ENCODE results near the gene CCDC9.

The CCDC9 gene

DNA sequence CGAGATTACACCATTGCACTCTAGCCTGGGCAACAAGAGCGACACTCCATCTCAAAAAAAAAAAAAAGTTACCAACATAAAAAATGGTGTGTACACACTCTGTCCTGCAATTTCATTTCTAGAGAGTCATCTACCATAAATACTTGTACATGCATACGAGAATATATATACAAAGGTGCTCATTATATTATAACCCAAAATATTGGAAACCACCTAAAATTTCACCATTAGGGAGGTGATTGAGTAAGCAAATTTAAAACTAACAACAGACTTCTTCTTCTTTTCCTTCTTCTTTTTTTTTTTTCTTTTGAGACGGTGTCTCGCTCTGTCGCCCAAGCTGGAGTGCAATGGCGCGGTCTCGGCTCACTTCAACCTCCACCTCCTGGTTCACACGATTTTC lies 45.9 kb downstream of the CCDC9 start:
- POLR2A ChIA-PET = no interaction called here

GRCh38 chr19:47303966-47304365 lies 47.6 kb downstream of the CCDC9 start:
- ChIA-PET CTCF (interaction anchor here (1.0 to 9.8 kb wide), 10 partner anchors 9 to 93 kb away, joined by 3 to 105 read pairs (median 13); partner anchors contain the start of genes DHX34 and INAFM1), POLR2A (no interaction called here)
- TF ChIP-seq, protein P1, sequence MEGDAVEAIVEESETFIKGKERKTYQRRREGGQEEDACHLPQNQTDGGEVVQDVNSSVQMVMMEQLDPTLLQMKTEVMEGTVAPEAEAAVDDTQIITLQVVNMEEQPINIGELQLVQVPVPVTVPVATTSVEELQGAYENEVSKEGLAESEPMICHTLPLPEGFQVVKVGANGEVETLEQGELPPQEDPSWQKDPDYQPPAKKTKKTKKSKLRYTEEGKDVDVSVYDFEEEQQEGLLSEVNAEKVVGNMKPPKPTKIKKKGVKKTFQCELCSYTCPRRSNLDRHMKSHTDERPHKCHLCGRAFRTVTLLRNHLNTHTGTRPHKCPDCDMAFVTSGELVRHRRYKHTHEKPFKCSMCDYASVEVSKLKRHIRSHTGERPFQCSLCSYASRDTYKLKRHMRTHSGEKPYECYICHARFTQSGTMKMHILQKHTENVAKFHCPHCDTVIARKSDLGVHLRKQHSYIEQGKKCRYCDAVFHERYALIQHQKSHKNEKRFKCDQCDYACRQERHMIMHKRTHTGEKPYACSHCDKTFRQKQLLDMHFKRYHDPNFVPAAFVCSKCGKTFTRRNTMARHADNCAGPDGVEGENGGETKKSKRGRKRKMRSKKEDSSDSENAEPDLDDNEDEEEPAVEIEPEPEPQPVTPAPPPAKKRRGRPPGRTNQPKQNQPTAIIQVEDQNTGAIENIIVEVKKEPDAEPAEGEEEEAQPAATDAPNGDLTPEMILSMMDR (IDR thresholded peaks at IDR 0.05; ENCODE audit: insufficient read depth, low read length, missing control alignments) = no peak
- no peak overlapping the region for H3K4me3 ChIP-seq (ENCODE audit: low read depth, low read length)
- no peak for DNase-seq (ENCODE audit: low read depth, low spot score)

More for the DNA sequence above, 45.9 kb downstream of the CCDC9 start:
- DNase-seq (ENCODE audit: low read depth, low spot score) = no peak
- TF ChIP-seq, protein P1 (IDR thresholded peaks at IDR 0.05; ENCODE audit: insufficient read depth, low read length, missing control alignments) = no peak
- no peak overlapping the region for H3K4me3 ChIP-seq (ENCODE audit: low read depth, low read length)
- CTCF ChIA-PET = interaction anchor here (1.6 to 9.8 kb wide), 3 partner anchors 7 to 89 kb away, joined by 6 to 105 read pairs (median 6); no protein-coding TSS in a partner anchor

- POLR2A ChIA-PET = no interaction called here
- H3K4me3 ChIP-seq (ENCODE audit: low read depth, low read length) = peak overlapping the region; percentile 16; the same call in 1 of the 2 replicates
- TF ChIP-seq, protein P1 (IDR thresholded peaks at IDR 0.05; ENCODE audit: insufficient read depth, low read length, missing control alignments) = peak; percentile 92
- DNase-seq (ENCODE audit: low read depth, low spot score) = peak; percentile 41
- CTCF ChIA-PET = interaction anchor here (0.6 to 9.8 kb wide), 27 partner anchors 11 to 393 kb away, joined by 3 to 105 read pairs (median 3); partner anchors contain the start of genes DHX34 and INAFM1
Measured at GRCh38 chr19:47305309-47305751, 49.0 kb downstream of the CCDC9 start.

DNA sequence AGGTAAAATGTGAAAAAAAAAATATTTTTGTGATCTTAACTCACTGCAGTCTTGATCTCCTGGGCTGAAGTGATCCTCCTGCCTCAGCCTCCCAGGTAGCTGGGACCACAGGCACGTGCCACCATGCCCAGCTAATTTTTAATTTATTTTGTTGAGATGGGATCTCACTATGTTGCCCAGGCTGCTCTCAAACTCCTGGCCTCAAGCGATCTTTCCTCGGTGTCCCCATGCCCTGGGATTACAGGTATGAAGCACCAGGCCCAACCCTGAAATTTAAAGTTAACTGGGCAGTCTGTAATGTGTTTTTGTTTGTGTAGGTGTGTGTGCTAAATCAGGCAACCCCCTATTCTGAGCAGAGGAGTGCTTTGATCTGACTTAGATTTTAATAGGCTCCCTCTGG lies 50.0 kb downstream of the CCDC9 start:
- ChIA-PET CTCF (interaction anchor here (0.8 to 9.8 kb wide), 10 partner anchors 10 to 163 kb away, joined by 3 to 105 read pairs (median 10); partner anchors contain the start of genes DHX34 and INAFM1), POLR2A (no interaction called here)
- TF ChIP-seq, protein P1 (IDR thresholded peaks at IDR 0.05; ENCODE audit: insufficient read depth, low read length, missing control alignments) = no peak
- DNase-seq (ENCODE audit: low read depth, low spot score) = no peak
- H3K4me3 ChIP-seq (ENCODE audit: low read depth, low read length) = no peak overlapping the region

DNA sequence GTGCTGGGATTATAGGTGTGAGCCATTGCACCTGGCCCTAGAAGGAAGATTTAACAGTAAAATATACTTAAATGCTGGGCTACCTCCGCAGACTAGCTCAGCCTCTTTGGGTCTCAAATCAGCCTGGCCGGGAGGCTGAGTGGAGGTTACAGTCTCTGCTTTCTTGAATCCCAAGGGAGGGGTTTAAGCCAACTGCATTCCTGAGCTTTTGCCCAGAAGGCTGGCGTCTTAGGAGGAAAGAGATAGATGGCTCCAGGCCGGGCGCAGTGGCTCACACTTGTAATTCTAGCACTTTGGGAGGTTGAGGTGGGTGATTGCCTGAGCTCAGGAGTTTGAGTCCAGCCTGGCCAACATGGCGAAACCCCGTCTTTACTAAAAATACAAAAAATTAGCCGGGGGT lies 52.7 kb downstream of the CCDC9 start:
- TF ChIP-seq, protein P1 (IDR thresholded peaks at IDR 0.05; ENCODE audit: insufficient read depth, low read length, missing control alignments) = no peak
- DNase-seq (ENCODE audit: low read depth, low spot score) = no peak
- H3K4me3 ChIP-seq (ENCODE audit: low read depth, low read length) = no peak overlapping the region
- ChIA-PET POLR2A (interaction anchor here (0.7 kb wide), 1 partner anchor 83 kb away, joined by 4 read pairs; no protein-coding TSS in a partner anchor), CTCF (interaction anchor here (1.2 to 9.8 kb wide), 4 partner anchors 14 to 82 kb away, joined by 4 to 105 read pairs (median 18); partner anchors contain the start of gene DHX34)

DNA sequence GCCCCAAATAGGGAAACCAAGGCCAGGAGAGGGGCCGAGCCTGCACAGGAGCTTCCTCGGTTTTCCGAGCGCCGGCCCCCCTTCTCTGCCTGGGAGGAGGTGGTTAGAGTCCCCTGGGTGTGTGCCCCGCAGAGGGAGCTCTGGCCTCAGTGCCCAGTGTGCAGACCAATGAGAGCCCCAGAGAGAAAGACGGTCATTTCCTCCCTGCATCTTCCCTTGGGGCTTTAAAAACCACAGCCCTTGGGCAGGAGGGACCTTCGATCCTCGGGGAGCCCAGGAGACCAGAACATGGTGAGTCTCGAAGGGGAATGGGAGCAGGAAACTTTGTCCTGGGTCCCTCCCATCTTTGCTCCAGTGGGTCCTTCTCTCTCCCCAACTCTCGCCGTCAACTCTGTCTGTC lies 53.3 kb downstream of the CCDC9 start, which contains the start of gene C5AR1:
Gene C5AR1, plus strand, starts transcription at position 254 of the 400 bp plus-strand sequence. Its CDS starts 35 bp downstream, at position 289.
- TF ChIP-seq, protein P1 (IDR thresholded peaks at IDR 0.05; ENCODE audit: insufficient read depth, low read length, missing control alignments) = no peak
- no peak within 1 kb of the TSS for H3K4me3 ChIP-seq (ENCODE audit: low read depth, low read length)
- ChIA-PET CTCF (interaction anchor here (2.6 to 9.8 kb wide), 3 partner anchors 15 to 81 kb away, joined by 18 to 105 read pairs (median 19); partner anchors contain the start of gene DHX34), POLR2A (interaction anchor here (0.7 kb wide), 1 partner anchor 84 kb away, joined by 4 read pairs; no protein-coding TSS in a partner anchor)
- no peak for DNase-seq (ENCODE audit: low read depth, low spot score)
